ENCODE results near the gene ABCF3.

- TF ChIP-seq CTCF (IDR thresholded peaks at IDR 0.05; ENCODE audit: low read depth, low read length, missing input control) (no peak), YY1 (IDR thresholded peaks at IDR 0.05) (no peak), ZBTB33 (IDR thresholded peaks at IDR 0.05) (no peak), HNF4G (IDR thresholded peaks at IDR 0.05) (no peak), REST (IDR thresholded peaks at IDR 0.05) (no peak), TAF1 (conservative IDR thresholded peaks at IDR 0.05) (no peak), SP1 (IDR thresholded peaks at IDR 0.05) (no peak), MAX (IDR thresholded peaks at IDR 0.05) (no peak), ATF3 (IDR thresholded peaks at IDR 0.05) (no peak), FOXA2 (IDR thresholded peaks at IDR 0.05) (no peak), JUND (IDR thresholded peaks at IDR 0.05) (no peak)
Measured at GRCh38 chr3:184203526-184203925, 17.5 kb downstream of the ABCF3 start.
